ENCODE results near the gene GAB4.

The GAB4 gene

GRCh38 chr22:17013396-17014100 lies 5.5 kb upstream of the GAB4 start:
- no peak for TF ChIP-seq POLR2A (IDR thresholded peaks at IDR 0.05; ENCODE audit: low read depth, low read length)
- DNase-seq (ENCODE audit: insufficient read length, low spot score) (no peak), FAIRE-seq (no peak)

- no peak for FAIRE-seq
- DNase-seq (ENCODE audit: insufficient read length, low spot score) = no peak
- TF ChIP-seq POLR2A (IDR thresholded peaks at IDR 0.05; ENCODE audit: low read depth, low read length) = no peak
Observed at GRCh38 chr22:17012267-17012666, 4.2 kb upstream of the GAB4 start.

- FAIRE-seq (no peak), DNase-seq (ENCODE audit: insufficient read length, low spot score) (no peak)
- TF ChIP-seq POLR2A (IDR thresholded peaks at IDR 0.05; ENCODE audit: low read depth, low read length) = no peak
Observed at GRCh38 chr22:17009640-17010291, 1.7 kb upstream of the GAB4 start.

GRCh38 chr22:17007257-17007656 lies 765 bp downstream of the GAB4 start:
- DNase-seq (ENCODE audit: insufficient read length, low spot score) (no peak), FAIRE-seq (no peak)
- TF ChIP-seq POLR2A (IDR thresholded peaks at IDR 0.05; ENCODE audit: low read depth, low read length) = no peak

- DNase-seq (ENCODE audit: insufficient read length, low spot score) (no peak), FAIRE-seq (no peak)
- TF ChIP-seq POLR2A (IDR thresholded peaks at IDR 0.05; ENCODE audit: low read depth, low read length) = no peak
Observed at GRCh38 chr22:16989915-16990314, 18.1 kb downstream of the GAB4 start.

GRCh38 chr22:16988257-16988656 lies 19.8 kb downstream of the GAB4 start:
- DNase-seq (ENCODE audit: insufficient read length, low spot score) (no peak), FAIRE-seq (no peak)
- no peak for TF ChIP-seq POLR2A (IDR thresholded peaks at IDR 0.05; ENCODE audit: low read depth, low read length)

GRCh38 chr22:16987822-16988221 lies 20.2 kb downstream of the GAB4 start:
- no peak for DNase-seq (ENCODE audit: insufficient read length, low spot score)
- no peak for TF ChIP-seq POLR2A (IDR thresholded peaks at IDR 0.05; ENCODE audit: low read depth, low read length)
- no peak for FAIRE-seq

- TF ChIP-seq POLR2A (IDR thresholded peaks at IDR 0.05; ENCODE audit: low read depth, low read length) = no peak
- no peak for FAIRE-seq
Observed at GRCh38 chr22:16975155-16975885, 32.7 kb downstream of the GAB4 start.

GRCh38 chr22:16974298-16975084 lies 33.5 kb downstream of the GAB4 start:
- FAIRE-seq (no peak), DNase-seq (ENCODE audit: insufficient read length, low spot score) (no peak)
- no peak for TF ChIP-seq POLR2A (IDR thresholded peaks at IDR 0.05; ENCODE audit: low read depth, low read length)

More at GRCh38 chr22:16975155-16975885, 32.7 kb downstream of the GAB4 start:
- no peak for DNase-seq (ENCODE audit: insufficient read length, low spot score)

GRCh38 chr22:16973591-16974297 lies 34.3 kb downstream of the GAB4 start:
- TF ChIP-seq POLR2A (IDR thresholded peaks at IDR 0.05; ENCODE audit: low read depth, low read length) = no peak
- FAIRE-seq (no peak), DNase-seq (ENCODE audit: insufficient read length, low spot score) (no peak)

GRCh38 chr22:16972311-16972710 lies 35.7 kb downstream of the GAB4 start:
- FAIRE-seq (no peak), DNase-seq (ENCODE audit: insufficient read length, low spot score) (no peak)
- no peak for TF ChIP-seq POLR2A (IDR thresholded peaks at IDR 0.05; ENCODE audit: low read depth, low read length)

- TF ChIP-seq POLR2A (IDR thresholded peaks at IDR 0.05; ENCODE audit: low read depth, low read length) = no peak
- DNase-seq (ENCODE audit: insufficient read length, low spot score) = no peak
- FAIRE-seq = no peak
Observed at GRCh38 chr22:16970446-16970845, 37.6 kb downstream of the GAB4 start.

Data from H54 (cell line).